ENCODE measurements around the gene FGF5. TPM values are rescaled to one million over a fixed set of nuclear protein-coding genes. Genes with fewer than 3 reads are reported as not detected.

The FGF5 gene
- total RNA-seq, 1 experiment from 2014 or later: not detected

GRCh38 chr4:80270321-80270720 lies 3.9 kb downstream of the FGF5 start:
- DNase-seq: no peak
- Histone ChIP-seq H3K23ac (ENCODE audit: insufficient read length, low read depth, low read length) (no peak overlapping the region), H3K23me2 (ENCODE audit: insufficient read length, low read depth, low read length, poor library complexity, severe bottlenecking) (peaks cover 16% of the 10 kb centered on the region), H2BK15ac (ENCODE audit: low read depth, low read length) (no peak overlapping the region), H2AK5ac (ENCODE audit: insufficient read length, low read length) (no peak overlapping the region), H4K5ac (ENCODE audit: insufficient read length, low read depth, low read length) (no peak overlapping the region), H3K79me2 (ENCODE audit: insufficient read depth, low read length) (no peaks in the 10 kb centered on the region), H2BK120ac (ENCODE audit: low read depth, low read length, poor library complexity, severe bottlenecking) (no peak overlapping the region), H3K27ac (ENCODE audit: insufficient read length, low read depth, low read length) (no peak overlapping the region), H3K18ac (ENCODE audit: insufficient read length, low read depth, low read length) (no peak overlapping the region), H2AFZ (ENCODE audit: low read length) (no peak overlapping the region), H2BK5ac (ENCODE audit: insufficient read length, low read length) (no peak overlapping the region), H4K91ac (ENCODE audit: insufficient read length, low read depth, low read length) (no peak overlapping the region), H3K79me1 (ENCODE audit: insufficient read depth, low read depth, low read length, poor library complexity, severe bottlenecking) (no peaks in the 10 kb centered on the region), H3K4me2 (ENCODE audit: insufficient read depth, insufficient read length, low read length) (no peak overlapping the region), H2BK12ac (ENCODE audit: insufficient read length, low read depth, low read length) (no peak overlapping the region), H3K4me1 (ENCODE audit: insufficient read depth, low read length) (no peaks in the 10 kb centered on the region), H3K9me3 (ENCODE audit: control insufficient read depth, low read depth, low read length) (no peaks in the 10 kb centered on the region), H3K14ac (ENCODE audit: insufficient read depth, low read length) (no peak overlapping the region), H2BK20ac (ENCODE audit: low read depth, low read length, poor library complexity, severe bottlenecking) (no peak overlapping the region), H4K20me1 (ENCODE audit: control insufficient read depth, insufficient read depth, insufficient read length) (no peaks in the 10 kb centered on the region), H3K27me3 (ENCODE audit: insufficient read depth, low read length) (peaks cover 45% of the 10 kb centered on the region), H3T11ph (ENCODE audit: low read length) (no peak overlapping the region), H3K56ac (ENCODE audit: insufficient read length, low read depth, low read length) (no peak overlapping the region), H3K9ac (ENCODE audit: extremely low read depth, insufficient read length, low read length) (no peak overlapping the region), H4K8ac (replicated peaks; ENCODE audit: insufficient read length, low read depth, low read length) (no peak overlapping the region), H3K4ac (ENCODE audit: low read depth, low read length) (no peak overlapping the region)
- WGBS (ENCODE audit: extremely low coverage, insufficient read length, low lambda C conversion rate): no CpG with 5 or more reads among the region's 2 CpGs
- no peak overlapping the region for H3K27ac Mint-ChIP-seq
- TF ChIP-seq, protein P1, sequence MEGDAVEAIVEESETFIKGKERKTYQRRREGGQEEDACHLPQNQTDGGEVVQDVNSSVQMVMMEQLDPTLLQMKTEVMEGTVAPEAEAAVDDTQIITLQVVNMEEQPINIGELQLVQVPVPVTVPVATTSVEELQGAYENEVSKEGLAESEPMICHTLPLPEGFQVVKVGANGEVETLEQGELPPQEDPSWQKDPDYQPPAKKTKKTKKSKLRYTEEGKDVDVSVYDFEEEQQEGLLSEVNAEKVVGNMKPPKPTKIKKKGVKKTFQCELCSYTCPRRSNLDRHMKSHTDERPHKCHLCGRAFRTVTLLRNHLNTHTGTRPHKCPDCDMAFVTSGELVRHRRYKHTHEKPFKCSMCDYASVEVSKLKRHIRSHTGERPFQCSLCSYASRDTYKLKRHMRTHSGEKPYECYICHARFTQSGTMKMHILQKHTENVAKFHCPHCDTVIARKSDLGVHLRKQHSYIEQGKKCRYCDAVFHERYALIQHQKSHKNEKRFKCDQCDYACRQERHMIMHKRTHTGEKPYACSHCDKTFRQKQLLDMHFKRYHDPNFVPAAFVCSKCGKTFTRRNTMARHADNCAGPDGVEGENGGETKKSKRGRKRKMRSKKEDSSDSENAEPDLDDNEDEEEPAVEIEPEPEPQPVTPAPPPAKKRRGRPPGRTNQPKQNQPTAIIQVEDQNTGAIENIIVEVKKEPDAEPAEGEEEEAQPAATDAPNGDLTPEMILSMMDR (conservative IDR thresholded peaks at IDR 0.05): no peak
- no peak overlapping the region for H3K4me3 Mint-ChIP-seq
- H3K9me3 Mint-ChIP-seq: no peaks in the 10 kb centered on the region; a peak in 1 of 5 replicates
- H3K27me3 Mint-ChIP-seq (ENCODE audit: low read depth): peaks cover 73% of the 10 kb centered on the region
- H3K4me1 Mint-ChIP-seq: peaks cover 19 to 31% of the 10 kb centered on the region in 2 experiments
- H3K36me3 Mint-ChIP-seq (ENCODE audit: insufficient read depth in 1 of 3, low read depth in 3 of 3): no peaks in the 10 kb centered on the region
